Measurements from ENCODE around the gene TSFM.

- TF ChIP-seq CTCF (IDR thresholded peaks at IDR 0.05; ENCODE audit: insufficient read depth, low read length, poor library complexity, severe bottlenecking): no peak
- TF ChIP-seq EZH2phosphoT487 (conservative IDR thresholded peaks at IDR 0.05; ENCODE audit: low read length): no peak
Measured at GRCh38 chr12:57833672-57834071, 51.1 kb downstream of the TSFM start.
